Fibroblast of lung (primary cell): ENCODE results near the gene FAM227A. TPM values are rescaled to one million over a fixed set of nuclear protein-coding genes. Genes with fewer than 3 reads are reported as not detected.

Source experiments
- DNase-seq, 2 donors: peaks; one replicate each; pipeline versions ENCODE4 v3.0.0 to v3.0.0-alpha.2; 2010; ENCODE audit warnings: low read depth in 2 of 2
- H2AFZ ChIP-seq: 2 replicates; pipeline ENCODE4 v1.5.1; 2012; ENCODE audit warnings: low read length, control low read depth, inconsistent platforms
- H3K27ac ChIP-seq: 2 replicates; pipeline ENCODE4 v1.5.1; 2011; ENCODE audit warnings: low read length, control low read depth; ENCODE audit not compliant: insufficient read depth
- H3K27me3 ChIP-seq: 2 replicates; pipeline ENCODE4 v1.5.1; 2011; ENCODE audit warnings: mild to moderate bottlenecking, low read length; ENCODE audit not compliant: control insufficient read depth, insufficient read depth
- H3K36me3 ChIP-seq: 2 replicates; pipeline ENCODE4 v1.5.1; 2011; ENCODE audit warnings: low read length; ENCODE audit not compliant: control insufficient read depth, insufficient read depth
- H3K4me1 ChIP-seq: 2 replicates; pipeline ENCODE4 v1.5.1; 2011; ENCODE audit warnings: low read length; ENCODE audit not compliant: control insufficient read depth, insufficient read depth; ENCODE audit errors: extremely low read depth
- H3K4me2 ChIP-seq: 2 replicates; pipeline ENCODE4 v1.5.1; 2011; ENCODE audit warnings: low read length, control low read depth; ENCODE audit not compliant: insufficient read depth; ENCODE audit errors: extremely low read depth
- H3K4me3 ChIP-seq, 4 experiments: fragments of 200-600 bp in 1 of 4; sonication (generic) in 1 of 4; replicated peaks in 1 of 4; 2 replicates each; pipeline ENCODE4 v1.5.1; 2011 to 2016; ENCODE audit warnings: low read length in 4 of 4, low read depth in 3 of 4, mild to moderate bottlenecking in 3 of 4, control low read depth in 2 of 4, inconsistent platforms in 1 of 4, mixed read lengths in 1 of 4; ENCODE audit not compliant: insufficient read depth in 1 of 4; ENCODE audit errors: control extremely low read depth in 1 of 4
- H3K79me2 ChIP-seq: 2 replicates; pipeline ENCODE4 v1.5.1; 2012; ENCODE audit warnings: mild to moderate bottlenecking, low read length, inconsistent platforms; ENCODE audit not compliant: control insufficient read depth, insufficient read depth
- H3K9ac ChIP-seq: 2 replicates; pipeline ENCODE4 v1.5.1; 2011; ENCODE audit warnings: mild to moderate bottlenecking, low read length, control low read depth; ENCODE audit not compliant: insufficient read depth
- H3K9me3 ChIP-seq: 2 replicates; pipeline ENCODE4 v1.5.1; 2012; ENCODE audit warnings: low read depth, low read length; ENCODE audit not compliant: control insufficient read depth, insufficient read depth
- H4K20me1 ChIP-seq: 2 replicates; pipeline ENCODE4 v1.5.1; 2011; ENCODE audit warnings: low read length; ENCODE audit not compliant: control insufficient read depth, insufficient read depth; ENCODE audit errors: extremely low read depth
- CTCF ChIP-seq, 2 donors: IDR thresholded peaks in 1 of 2; conservative IDR thresholded peaks in 1 of 2; 1 replicate in 1 of 2; 2 replicates in 1 of 2; pipeline ENCODE4 v1.5.1; 2011 to 2012; ENCODE audit warnings: low read length in 2 of 2, control low read depth in 1 of 2, inconsistent platforms in 1 of 2, low read depth in 1 of 2, mild to moderate bottlenecking in 1 of 2
- EZH2 ChIP-seq: IDR thresholded peaks from 2 replicates; pipeline ENCODE4 v1.5.1; 2012; ENCODE audit warnings: low read length, control low read depth, mild to moderate bottlenecking; ENCODE audit errors: missing control alignments
- polyA minus RNA-seq: library from RNA; depleted of rRNA, polyadenylated mRNA; stranded (reverse); fragments of >200 nt; gene quantifications from 2 replicates; pipeline ENCODE4 v1.2.3, GENCODE V29; 2011; ENCODE audit warnings: low replicate concordance
- polyA plus RNA-seq, 2 donors: library from polyadenylated mRNA; depleted of rRNA in 1 of 2; stranded (reverse) in 1 of 2; unstranded in 1 of 2; fragments of >200 nt; gene quantifications; 2 replicates each; pipeline ENCODE4 v1.2.1, GENCODE V29; 2011 to 2012; ENCODE audit warnings: missing spikeins in 1 of 2
- total RNA-seq: library from RNA; depleted of rRNA; stranded (reverse); fragments of >200 nt; gene quantifications from 2 replicates; pipeline ENCODE4 v1.2.1, GENCODE V29; 2014

The FAM227A gene
- total RNA-seq (0.66 and 0.77 TPM in 2 replicates), polyA plus RNA-seq (0.19 and 0.69 TPM in 2 replicates), polyA minus RNA-seq (6.7 TPM in 1 of 2 replicates, not detected in the other)
- 0.08 and 0.30 TPM in 2 replicates for polyA plus RNA-seq (2012)

DNA sequence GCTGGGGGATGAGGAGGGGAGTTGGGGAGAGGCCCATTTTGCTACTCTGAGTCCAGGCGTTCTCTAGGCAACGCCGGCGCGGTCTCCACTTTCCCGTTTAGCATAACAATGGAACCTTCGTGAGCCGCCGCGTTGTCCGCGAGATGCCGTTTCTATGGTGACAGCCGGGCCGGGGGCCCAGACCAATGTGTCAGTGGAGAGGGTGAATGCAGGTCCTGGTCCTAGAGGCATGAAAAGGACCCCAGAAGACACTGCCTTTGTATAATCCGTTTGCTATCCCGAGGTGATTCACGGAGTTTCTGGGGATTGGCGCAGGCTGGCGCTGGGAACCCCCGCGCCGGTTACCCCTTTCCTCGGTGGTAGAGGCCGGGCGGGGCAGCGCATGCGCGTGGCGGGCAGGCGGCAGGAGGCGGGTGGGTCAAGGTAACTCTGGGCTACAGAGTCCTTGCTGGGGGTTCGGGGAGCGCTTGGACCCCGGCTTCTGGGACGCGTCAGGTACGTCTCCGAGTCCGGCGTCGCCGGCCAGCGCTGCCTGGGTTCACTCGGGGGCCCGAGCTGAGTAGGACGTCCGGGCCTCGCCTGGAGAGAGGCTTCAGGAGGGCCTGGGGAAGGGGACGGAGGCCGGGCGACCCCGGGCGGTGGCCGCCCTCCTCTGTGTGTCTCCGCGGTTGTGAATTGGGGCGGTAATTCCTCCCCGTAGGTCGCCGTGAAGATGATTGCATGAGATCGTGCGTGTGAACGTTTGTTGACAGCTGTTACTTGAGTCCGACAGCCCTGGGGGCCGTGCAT lies at the start of gene FAM227A, which contains the start of gene CBY1:
Gene FAM227A, minus strand, starts transcription at position 137 of the 789 bp plus-strand sequence. CDS start 6,224 bp downstream, outside the sequence.
Gene CBY1, plus strand, starts transcription at position 383 of the 789 bp plus-strand sequence. CDS start 11,417 bp downstream, outside the sequence.
- no peaks in the 10 kb centered on the region for H3K9me3 ChIP-seq
- peak within 1 kb of the TSS; percentile 99 for H3K27ac ChIP-seq
- TF ChIP-seq EZH2 (no peak), CTCF (conservative IDR thresholded peaks at IDR 0.05 in 1 of 2, IDR thresholded peaks at IDR 0.05 in 1 of 2; ENCODE audit: low read depth in 1 of 2, low read length in 2 of 2) (no peak)
- peak; percentile 83 to 86 for DNase-seq
- peak within 1 kb of the TSS; percentile 83 to 99 (median 91) for H3K4me3 ChIP-seq
- H3K4me1 ChIP-seq = peaks cover 2% of the 10 kb centered on the region
- H3K9ac ChIP-seq = peak within 1 kb of the TSS; percentile 93
- no peaks in the 10 kb centered on the region for H3K27me3 ChIP-seq
- peaks cover 7% of the 10 kb centered on the region for H3K79me2 ChIP-seq
- H2AFZ ChIP-seq = peak within 1 kb of the TSS; percentile 95
- no peaks in the 10 kb centered on the region for H3K36me3 ChIP-seq
- no peaks in the 10 kb centered on the region for H4K20me1 ChIP-seq
- peak within 1 kb of the TSS; percentile 88 for H3K4me2 ChIP-seq

- Histone ChIP-seq H2AFZ (no peak within 1 kb of the TSS), H3K27me3 (no peaks in the 10 kb centered on the region), H3K79me2 (peaks cover 43% of the 10 kb centered on the region), H3K4me2 (peak within 1 kb of the TSS; percentile 79), H3K4me1 (peaks cover 9% of the 10 kb centered on the region), H3K9me3 (no peaks in the 10 kb centered on the region), H3K36me3 (no peaks in the 10 kb centered on the region), H4K20me1 (no peaks in the 10 kb centered on the region), H3K4me3 (peak within 1 kb of the TSS; percentile 64 to 96 (median 85)), H3K27ac (peak within 1 kb of the TSS; percentile 95), H3K9ac (peak within 1 kb of the TSS; percentile 97)
- peak; percentile 100 for DNase-seq
- TF ChIP-seq CTCF (conservative IDR thresholded peaks at IDR 0.05 in 1 of 2, IDR thresholded peaks at IDR 0.05 in 1 of 2; ENCODE audit: low read depth in 1 of 2, low read length in 2 of 2) (peak in 1 of 2 donors; percentile 13), EZH2 (no peak)
Observed at GRCh38 chr22:38705235-38706100, 49.3 kb upstream of the FAM227A start, which contains the start of gene GTPBP1. Gene GTPBP1, plus strand, starts transcription at chr22:38705944. Its CDS starts 12 bp downstream, at chr22:38705956.
